ENCODE measurements around the gene NT5DC3. TPM values are rescaled to one million over a fixed set of nuclear protein-coding genes. Genes with fewer than 3 reads are reported as not detected.
A peak's percentile ranks its signal among the peaks of the same experiment; 100 is the strongest.

NT5DC3 gene
- total RNA-seq (2021) = 18.2 and 19.7 TPM in 2 replicates
- percentile 84 among the genes with signal in this experiment for Bru-seq, nascent RNA
- BruChase-seq, experiment 1, labeled RNA remaining after a 2-hour chase = percentile 85 among the genes with signal in this experiment
- BruChase-seq, experiment 2, labeled RNA remaining after a 6-hour chase = percentile 81 among the genes with signal in this experiment
- long read RNA-seq, full-length matches to known transcripts = 1 of 6 reads
- long read RNA-seq, partial matches to known transcripts = 0 of 6 reads
- long read RNA-seq, other reads (novel, unspliced or antisense) = 5 of 6 reads

DNA sequence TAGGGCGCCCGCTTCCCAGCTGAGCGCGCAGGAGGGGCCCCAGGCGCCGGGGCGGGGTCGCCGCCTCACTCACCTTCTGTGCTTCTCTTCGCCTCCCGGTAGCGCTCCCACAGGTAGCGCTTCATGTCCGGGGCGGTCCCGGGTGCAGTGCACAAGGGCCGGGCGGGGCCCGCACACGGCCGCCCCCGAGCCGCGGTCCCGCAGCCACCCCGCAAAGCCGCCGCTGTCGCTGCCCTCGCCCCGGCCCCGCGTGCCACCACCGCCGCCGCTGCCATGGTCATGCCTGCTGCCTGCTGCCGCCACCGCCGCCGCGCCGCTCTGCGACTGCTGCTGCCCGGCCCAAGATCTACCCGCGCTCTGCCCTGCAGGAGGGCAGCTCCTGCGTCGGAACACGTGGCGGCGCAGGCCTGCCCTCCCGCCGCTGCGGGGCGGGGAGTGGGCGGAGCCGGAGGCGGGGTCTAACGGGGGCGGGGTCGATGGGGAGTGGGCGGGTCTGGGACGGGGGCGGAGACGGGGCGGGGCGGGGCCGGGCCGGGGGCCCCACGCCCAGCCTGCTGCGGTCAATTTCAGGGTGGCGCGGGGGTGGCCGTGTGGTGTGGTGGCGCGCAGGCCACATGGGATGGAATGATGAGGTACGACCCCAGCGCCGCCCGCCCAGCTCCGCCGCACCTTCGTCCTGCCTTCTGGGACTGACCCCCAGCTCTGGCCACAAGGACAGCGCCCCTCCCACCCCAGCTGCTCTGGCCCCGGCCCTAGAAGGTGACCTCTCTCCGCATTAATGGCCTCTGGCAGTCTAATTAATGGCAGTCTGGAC is at the start of gene NT5DC3:
NT5DC3 (minus strand) TSS at position 359 of the 814 bp plus-strand sequence; CDS start at position 281, 78 bp downstream.
- intact Hi-C loops (cut with micrococcal nuclease; ENCODE audit: unreplicated experiment) = no loop called here
- CTCF ChIA-PET = no interaction called here
- Histone ChIP-seq H3K4me1 (ENCODE audit: insufficient read depth, low read length, poor library complexity, severe bottlenecking) (peaks cover 5% of the 10 kb centered on the region), H3K27ac (ENCODE audit: low read depth, low read length, poor library complexity, severe bottlenecking) (peak within 1 kb of the TSS; percentile 77), H3K36me3 (ENCODE audit: insufficient read depth, low read length, poor library complexity, severe bottlenecking) (no peaks in the 10 kb centered on the region), H3K27me3 (replicated peaks; ENCODE audit: insufficient read depth, low read depth, low read length, poor library complexity) (no peaks in the 10 kb centered on the region), H3K4me3 (ENCODE audit: low read depth, low read length, poor library complexity, severe bottlenecking) (peak within 1 kb of the TSS; percentile 82), H3K9me3 (ENCODE audit: low read depth, low read length, poor library complexity, severe bottlenecking) (no peaks in the 10 kb centered on the region)
- no TSS peak for BruUV-seq (replicated peaks)
- TF ChIP-seq EZH2 (IDR thresholded peaks at IDR 0.05; ENCODE audit: borderline replicate concordance, low read depth, low read length, poor library complexity, severe bottlenecking) = no peak
- DNase-seq (ENCODE audit: low spot score) = peak; percentile 90
- POLR2A ChIA-PET (ENCODE audit: low non-redundant PET) = no interaction called here

DNA sequence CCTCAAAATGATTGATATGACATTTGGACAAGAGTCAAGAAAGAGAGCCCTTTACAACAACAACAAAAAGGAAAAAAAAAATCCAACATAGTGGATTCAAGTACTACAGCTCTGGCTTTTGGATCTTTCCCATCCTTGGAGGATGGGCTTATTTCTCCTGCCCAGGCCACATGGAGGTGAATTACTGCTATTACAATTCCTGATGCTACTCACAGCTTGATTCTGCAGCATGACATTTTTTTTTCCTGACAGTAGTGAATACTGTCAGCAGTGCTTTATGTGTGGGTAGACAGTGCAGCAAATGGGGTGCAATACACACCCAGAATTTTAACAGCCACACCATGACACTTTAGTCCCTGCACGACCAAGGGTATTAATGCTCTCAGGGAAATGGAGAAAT is 46.7 kb upstream of the NT5DC3 start:
- H3K4me3 ChIP-seq (ENCODE audit: low read depth, low read length, poor library complexity, severe bottlenecking) = no peak overlapping the region
- ChIA-PET CTCF (no interaction called here), POLR2A (ENCODE audit: low non-redundant PET) (no interaction called here)

DNA sequence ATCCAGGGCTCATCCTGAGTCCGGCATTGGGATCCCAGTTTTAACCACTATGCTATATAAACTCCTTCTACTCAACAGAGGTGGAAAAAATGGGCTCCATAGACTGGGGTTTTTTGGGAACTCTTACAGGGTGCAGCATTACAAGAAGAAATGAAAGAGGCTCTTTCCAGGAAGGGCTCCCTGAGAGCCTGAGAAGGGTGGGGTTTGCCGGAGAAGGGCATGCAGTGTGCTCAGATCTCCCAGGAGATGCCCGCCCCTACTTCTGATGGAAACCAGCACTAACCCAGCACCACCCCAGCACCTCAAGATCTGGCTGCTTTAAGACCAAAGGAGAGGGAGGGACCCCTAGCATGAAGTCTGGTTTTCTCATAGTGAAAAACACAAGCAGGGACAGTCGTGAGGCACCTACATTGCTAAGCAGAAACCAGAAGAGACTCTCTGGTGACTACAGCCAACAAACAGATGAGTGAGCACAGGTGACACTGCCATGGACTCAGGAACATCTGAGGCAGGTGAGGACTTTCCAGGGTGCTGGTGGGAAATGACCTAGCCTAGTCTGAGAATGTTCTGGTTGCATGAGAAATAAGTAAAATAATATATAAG is 45.3 kb upstream of the NT5DC3 start:
- Histone ChIP-seq H3K4me3 (ENCODE audit: low read depth, low read length, poor library complexity, severe bottlenecking) (no peak overlapping the region), H3K27ac (ENCODE audit: low read depth, low read length, poor library complexity, severe bottlenecking) (no peak overlapping the region), H3K36me3 (ENCODE audit: insufficient read depth, low read length, poor library complexity, severe bottlenecking) (no peaks in the 10 kb centered on the region), H3K27me3 (replicated peaks; ENCODE audit: insufficient read depth, low read depth, low read length, poor library complexity) (no peaks in the 10 kb centered on the region), H3K4me1 (ENCODE audit: insufficient read depth, low read length, poor library complexity, severe bottlenecking) (no peaks in the 10 kb centered on the region), H3K9me3 (ENCODE audit: low read depth, low read length, poor library complexity, severe bottlenecking) (no peaks in the 10 kb centered on the region)
- TF ChIP-seq EZH2 (IDR thresholded peaks at IDR 0.05; ENCODE audit: borderline replicate concordance, low read depth, low read length, poor library complexity, severe bottlenecking) = no peak
- TF ChIP-seq, protein P1, sequence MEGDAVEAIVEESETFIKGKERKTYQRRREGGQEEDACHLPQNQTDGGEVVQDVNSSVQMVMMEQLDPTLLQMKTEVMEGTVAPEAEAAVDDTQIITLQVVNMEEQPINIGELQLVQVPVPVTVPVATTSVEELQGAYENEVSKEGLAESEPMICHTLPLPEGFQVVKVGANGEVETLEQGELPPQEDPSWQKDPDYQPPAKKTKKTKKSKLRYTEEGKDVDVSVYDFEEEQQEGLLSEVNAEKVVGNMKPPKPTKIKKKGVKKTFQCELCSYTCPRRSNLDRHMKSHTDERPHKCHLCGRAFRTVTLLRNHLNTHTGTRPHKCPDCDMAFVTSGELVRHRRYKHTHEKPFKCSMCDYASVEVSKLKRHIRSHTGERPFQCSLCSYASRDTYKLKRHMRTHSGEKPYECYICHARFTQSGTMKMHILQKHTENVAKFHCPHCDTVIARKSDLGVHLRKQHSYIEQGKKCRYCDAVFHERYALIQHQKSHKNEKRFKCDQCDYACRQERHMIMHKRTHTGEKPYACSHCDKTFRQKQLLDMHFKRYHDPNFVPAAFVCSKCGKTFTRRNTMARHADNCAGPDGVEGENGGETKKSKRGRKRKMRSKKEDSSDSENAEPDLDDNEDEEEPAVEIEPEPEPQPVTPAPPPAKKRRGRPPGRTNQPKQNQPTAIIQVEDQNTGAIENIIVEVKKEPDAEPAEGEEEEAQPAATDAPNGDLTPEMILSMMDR (conservative IDR thresholded peaks at IDR 0.05; ENCODE audit: low read depth, low read length) = no peak
- ChIA-PET POLR2A (ENCODE audit: low non-redundant PET) (no interaction called here), CTCF (no interaction called here)
- DNase-seq (ENCODE audit: low spot score) = no peak
- intact Hi-C loops (cut with micrococcal nuclease; ENCODE audit: unreplicated experiment) = no loop called here
- no TSS peak for BruUV-seq (replicated peaks)

More for the DNA sequence above, 46.7 kb upstream of the NT5DC3 start:
- Histone ChIP-seq H3K4me1 (ENCODE audit: insufficient read depth, low read length, poor library complexity, severe bottlenecking) (no peaks in the 10 kb centered on the region), H3K27ac (ENCODE audit: low read depth, low read length, poor library complexity, severe bottlenecking) (no peak overlapping the region), H3K9me3 (ENCODE audit: low read depth, low read length, poor library complexity, severe bottlenecking) (no peaks in the 10 kb centered on the region), H3K27me3 (replicated peaks; ENCODE audit: insufficient read depth, low read depth, low read length, poor library complexity) (no peaks in the 10 kb centered on the region), H3K36me3 (ENCODE audit: insufficient read depth, low read length, poor library complexity, severe bottlenecking) (no peaks in the 10 kb centered on the region)
- DNase-seq (ENCODE audit: low spot score) = no peak
- intact Hi-C loops (cut with micrococcal nuclease; ENCODE audit: unreplicated experiment) = no loop called here
- no peak for TF ChIP-seq EZH2 (IDR thresholded peaks at IDR 0.05; ENCODE audit: borderline replicate concordance, low read depth, low read length, poor library complexity, severe bottlenecking)
- TF ChIP-seq, protein P1 (conservative IDR thresholded peaks at IDR 0.05; ENCODE audit: low read depth, low read length) = no peak
- no TSS peak for BruUV-seq (replicated peaks)

Data from A673 (cell line).